ENCODE measurements around the gene PLCB3.

Gene PLCB3

GRCh38 chr11:64291752-64292459, 40.6 kb downstream of the PLCB3 start:
- H3K4me3 ChIP-seq (ENCODE audit: insufficient read depth, low read length, poor library complexity, severe bottlenecking): no peak overlapping the region
- H3K27me3 ChIP-seq (ENCODE audit: low read length): no peaks in the 10 kb centered on the region
- H3K9me3 ChIP-seq (ENCODE audit: insufficient read depth, low read length): no peaks in the 10 kb centered on the region
- no peak for TF ChIP-seq CTCF (IDR thresholded peaks at IDR 0.05; ENCODE audit: insufficient read depth, low read length, poor library complexity, severe bottlenecking)
- TF ChIP-seq EZH2phosphoT487 (conservative IDR thresholded peaks at IDR 0.05; ENCODE audit: low read length): no peak
- no peaks in the 10 kb centered on the region for H3K79me2 ChIP-seq (ENCODE audit: insufficient read depth, low read length)
- H3K4me2 ChIP-seq (ENCODE audit: low read depth, low read length, poor library complexity, severe bottlenecking): no peak overlapping the region
- no peaks in the 10 kb centered on the region for H3K36me3 ChIP-seq (ENCODE audit: low read length)
- H3K27ac ChIP-seq (ENCODE audit: low read depth, low read length): no peak overlapping the region
- no peaks in the 10 kb centered on the region for H3F3A ChIP-seq (ENCODE audit: insufficient read depth)
- H3K9me2 ChIP-seq (replicated peaks; ENCODE audit: insufficient read depth, low read length): no peaks in the 10 kb centered on the region
- H3K9ac ChIP-seq (ENCODE audit: low read length): no peak overlapping the region
- no peaks in the 10 kb centered on the region for H4K20me1 ChIP-seq (ENCODE audit: low read depth, low read length)
- H2AFZ ChIP-seq (ENCODE audit: low read depth, low read length, severe bottlenecking): no peak overlapping the region

DNA sequence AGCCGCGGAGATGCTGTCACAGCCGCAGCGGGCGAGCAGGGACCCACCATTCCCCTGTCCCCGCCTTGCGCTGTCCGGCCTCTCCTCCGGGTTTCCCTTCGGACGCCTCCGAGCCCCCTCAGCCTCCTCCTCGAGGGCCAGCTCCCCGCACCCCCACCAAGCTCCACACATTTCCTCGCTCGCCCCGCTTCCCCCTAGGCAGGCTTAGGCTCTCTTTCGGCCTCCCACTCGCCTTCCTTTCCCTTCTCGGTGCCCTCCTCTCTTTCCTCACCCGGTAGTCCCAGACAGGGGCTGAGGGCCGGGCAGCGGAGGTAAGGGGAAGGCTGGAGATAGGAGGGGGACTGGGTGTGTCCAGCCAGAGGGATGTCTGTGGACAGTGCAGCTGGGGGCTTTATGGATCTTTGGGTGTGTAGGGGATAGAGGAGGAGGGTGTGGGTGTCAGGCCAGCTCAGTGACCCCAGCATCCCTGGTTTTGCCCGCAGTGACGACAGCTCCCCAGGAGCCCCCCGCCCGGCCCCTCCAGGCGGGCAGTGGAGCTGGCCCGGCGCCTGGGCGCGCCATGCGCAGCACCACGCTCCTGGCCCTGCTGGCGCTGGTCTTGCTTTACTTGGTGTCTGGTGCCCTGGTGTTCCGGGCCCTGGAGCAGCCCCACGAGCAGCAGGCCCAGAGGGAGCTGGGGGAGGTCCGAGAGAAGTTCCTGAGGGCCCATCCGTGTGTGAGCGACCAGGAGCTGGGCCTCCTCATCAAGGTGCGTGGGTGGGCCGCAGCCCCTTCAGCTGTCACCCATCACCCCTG, 41.3 kb downstream of the PLCB3 start:
- Histone ChIP-seq H3K36me3 (ENCODE audit: low read length) (no peaks in the 10 kb centered on the region), H3K79me2 (ENCODE audit: insufficient read depth, low read length) (no peaks in the 10 kb centered on the region), H4K20me1 (ENCODE audit: low read depth, low read length) (no peaks in the 10 kb centered on the region), H3K27me3 (ENCODE audit: low read length) (no peaks in the 10 kb centered on the region), H3K9me3 (ENCODE audit: insufficient read depth, low read length) (no peaks in the 10 kb centered on the region), H3K4me2 (ENCODE audit: low read depth, low read length, poor library complexity, severe bottlenecking) (no peak overlapping the region), H3K27ac (ENCODE audit: low read depth, low read length) (no peak overlapping the region), H2AFZ (ENCODE audit: low read depth, low read length, severe bottlenecking) (no peak overlapping the region), H3K4me3 (ENCODE audit: insufficient read depth, low read length, poor library complexity, severe bottlenecking) (no peak overlapping the region), H3F3A (ENCODE audit: insufficient read depth) (no peaks in the 10 kb centered on the region), H3K9ac (ENCODE audit: low read length) (no peak overlapping the region), H3K9me2 (replicated peaks; ENCODE audit: insufficient read depth, low read length) (no peaks in the 10 kb centered on the region)
- TF ChIP-seq CTCF (IDR thresholded peaks at IDR 0.05; ENCODE audit: insufficient read depth, low read length, poor library complexity, severe bottlenecking) (no peak), EZH2phosphoT487 (conservative IDR thresholded peaks at IDR 0.05; ENCODE audit: low read length) (no peak)

DNA sequence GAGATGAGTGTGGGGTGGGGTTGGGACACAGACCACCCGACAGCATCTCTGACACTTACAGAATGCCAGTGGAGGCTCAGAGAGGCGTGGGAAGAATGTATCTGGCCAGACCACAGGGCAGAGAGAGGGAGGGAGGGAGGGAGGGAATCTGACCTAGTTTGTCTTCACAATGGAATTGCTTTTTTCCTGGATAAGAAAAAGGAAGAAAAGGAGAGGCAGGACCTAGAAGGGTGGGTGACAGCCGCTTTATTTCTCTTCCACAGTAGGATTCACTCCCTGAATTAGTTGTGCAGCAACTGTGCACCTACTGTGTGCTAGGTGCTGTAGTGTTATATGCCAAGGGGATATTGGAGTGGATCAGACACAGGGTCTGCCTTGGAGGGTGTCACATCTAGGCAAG, 43.4 kb downstream of the PLCB3 start:
- no peak overlapping the region for H2AFZ ChIP-seq (ENCODE audit: low read depth, low read length, severe bottlenecking)
- H3K4me2 ChIP-seq (ENCODE audit: low read depth, low read length, poor library complexity, severe bottlenecking): no peak overlapping the region
- no peaks in the 10 kb centered on the region for H3K36me3 ChIP-seq (ENCODE audit: low read length)
- H3K9ac ChIP-seq (ENCODE audit: low read length): no peak overlapping the region
- H4K20me1 ChIP-seq (ENCODE audit: low read depth, low read length): no peaks in the 10 kb centered on the region
- H3K79me2 ChIP-seq (ENCODE audit: insufficient read depth, low read length): no peaks in the 10 kb centered on the region
- no peaks in the 10 kb centered on the region for H3K9me2 ChIP-seq (replicated peaks; ENCODE audit: insufficient read depth, low read length)
- H3K27ac ChIP-seq (ENCODE audit: low read depth, low read length): no peak overlapping the region
- no peak overlapping the region for H3K4me3 ChIP-seq (ENCODE audit: insufficient read depth, low read length, poor library complexity, severe bottlenecking)
- H3K9me3 ChIP-seq (ENCODE audit: insufficient read depth, low read length): no peaks in the 10 kb centered on the region
- no peaks in the 10 kb centered on the region for H3F3A ChIP-seq (ENCODE audit: insufficient read depth)
- H3K27me3 ChIP-seq (ENCODE audit: low read length): no peaks in the 10 kb centered on the region
- TF ChIP-seq CTCF (IDR thresholded peaks at IDR 0.05; ENCODE audit: insufficient read depth, low read length, poor library complexity, severe bottlenecking) (no peak), EZH2phosphoT487 (conservative IDR thresholded peaks at IDR 0.05; ENCODE audit: low read length) (no peak)
